A549 treated with AZD2906 at 1 μM for 4 hours (cell line): ENCODE data around the gene PSMD11. TPM values are rescaled to one million over a fixed set of nuclear protein-coding genes. Genes with fewer than 3 reads are reported as not detected.

Experiments used
- total RNA-seq: library from RNA; stranded (reverse); fragments of 200-300 nt; extraction: Qiagen RNA extraction; gene quantifications from 5 replicates; pipeline ENCODE4 v1.2.3, GENCODE V29; 2022

Gene PSMD11
- 159 to 232 TPM (median 168 TPM) in 5 replicates for total RNA-seq

DNA sequence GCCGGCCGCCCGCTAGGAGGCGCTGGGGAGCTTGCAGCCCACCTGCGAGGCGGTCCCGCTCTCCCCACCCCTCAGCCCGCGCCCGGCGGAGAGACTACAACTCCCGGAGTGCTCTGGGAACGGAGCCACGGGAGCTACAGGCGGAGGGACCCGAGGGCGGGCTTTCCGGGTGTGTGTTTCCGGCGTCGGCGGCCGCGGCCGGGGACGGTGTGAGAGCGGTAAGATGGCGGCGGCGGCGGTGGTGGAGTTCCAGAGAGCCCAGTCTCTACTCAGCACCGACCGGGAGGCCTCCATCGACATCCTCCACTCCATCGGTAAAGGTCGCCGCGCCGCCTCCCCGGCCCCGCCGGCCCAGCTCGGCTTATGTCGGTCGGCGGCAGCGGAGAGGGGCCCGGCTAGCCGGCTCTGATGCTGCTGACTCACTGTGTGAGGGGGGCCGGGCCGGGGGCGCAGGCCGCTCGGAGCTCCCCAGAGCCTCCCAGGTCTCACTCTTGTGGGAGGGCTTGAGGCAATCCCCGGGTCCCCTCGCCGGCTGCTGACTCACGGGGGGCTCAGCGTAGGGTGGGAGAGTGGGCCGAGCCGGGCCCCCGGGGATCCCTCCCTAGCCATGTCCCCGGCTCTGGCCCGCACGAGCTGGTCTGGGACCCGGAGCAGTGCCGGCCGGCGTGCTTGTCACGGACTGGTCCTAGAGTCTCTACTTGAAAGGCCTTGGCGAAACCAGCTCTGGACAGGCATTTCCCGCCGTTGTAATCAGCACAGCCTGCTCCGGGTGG lies at the start of gene PSMD11:
TSS of gene PSMD11 (plus strand) at position 210 of the 773 bp plus-strand sequence. CDS start at position 224, 14 bp downstream.

DNA sequence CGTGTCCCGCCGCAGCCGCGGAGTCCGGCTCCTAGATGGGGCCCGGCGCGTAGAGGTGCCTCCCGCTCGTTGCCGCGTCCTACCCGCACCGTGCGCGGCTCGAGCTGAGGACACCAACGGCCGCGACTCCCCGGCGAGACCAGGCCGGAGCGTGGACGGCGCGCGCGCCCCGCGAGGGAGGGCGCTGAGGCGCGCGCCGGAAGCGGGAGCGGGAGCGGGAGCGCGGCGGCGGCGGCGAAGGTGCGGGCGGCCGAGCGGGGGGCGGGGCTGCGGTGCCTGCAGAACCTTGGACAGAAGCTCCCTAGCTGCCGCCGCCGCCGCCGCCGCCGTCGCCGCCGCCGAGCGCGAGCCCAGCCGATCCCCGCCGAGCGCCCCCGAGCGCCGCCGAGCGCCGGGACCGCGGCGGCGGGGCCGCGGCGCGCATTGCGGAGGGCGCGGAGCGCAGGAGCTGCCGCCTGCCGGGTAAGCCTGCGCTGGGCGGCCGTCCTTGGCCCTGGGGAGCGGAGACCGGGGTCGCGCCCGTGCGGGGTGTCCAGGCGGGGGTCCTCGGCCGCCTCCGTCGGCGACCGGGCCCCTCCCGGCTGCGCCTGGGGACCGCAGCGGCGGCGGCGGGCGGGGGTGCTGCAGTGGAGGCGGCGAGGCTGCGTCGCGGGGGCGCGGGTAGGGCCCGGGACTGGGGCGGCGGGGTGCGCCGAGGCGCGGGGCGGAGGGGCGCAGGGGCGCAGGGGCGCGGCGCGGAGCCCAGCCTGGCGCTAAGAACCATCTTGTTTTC lies 42.6 kb downstream of the PSMD11 start, which contains the start of gene CDK5R1:
TSS of gene CDK5R1 (plus strand) at position 293 of the 772 bp plus-strand sequence. CDS start 628 bp downstream, outside the sequence.

Other genes starting within 250 kb of the PSMD11 start
- 2.9 to 5.1 TPM (median 4.3 TPM) in 5 replicates for gene RHBDL3, start 178.7 kb upstream of the PSMD11 start, total RNA-seq
- gene C17orf75, start 102.3 kb upstream of the PSMD11 start, total RNA-seq, result 25.1 to 33.1 TPM (median 27.8 TPM) in 5 replicates
- 213 to 238 TPM (median 223 TPM) in 5 replicates for gene ZNF207, start 94.4 kb upstream of the PSMD11 start, total RNA-seq
- 6.1 to 6.7 TPM (median 6.3 TPM) in 5 replicates for gene CDK5R1, start 42.5 kb downstream of the PSMD11 start, total RNA-seq